Stimulated activated naive CD8-positive, alpha-beta T cell treated with anti-CD3 and anti-CD28 coated beads, Interleukin-15, amount 100 ng/mL, for 72 hours (primary cell): Measurements from ENCODE around the gene RND2.

Source experiments
- ATAC-seq: fragments of 150-1000 bp; cut with Tn5 transposase; 2 replicates; pipeline ENCODE4 v1.10.0; 2021; ENCODE audit warnings: mild to moderate bottlenecking, moderate library complexity
- DNase-seq, 2 donors: peaks; one replicate each; pipeline ENCODE4 v3.0.0; 2021 to 2022
- H3K27ac Mint-ChIP-seq, 2 donors: one replicate each; pipeline ENCODE4 v1.8.0; 2022; ENCODE audit warnings: mild to moderate bottlenecking in 2 of 2, mixed read lengths in 2 of 2, moderate library complexity in 2 of 2
- H3K27me3 Mint-ChIP-seq: one replicate; pipeline ENCODE4 v1.8.0; 2022; ENCODE audit warnings: mixed read lengths
- H3K4me1 Mint-ChIP-seq: one replicate; pipeline ENCODE4 v1.8.0; 2022; ENCODE audit warnings: mild to moderate bottlenecking, mixed read lengths
- H3K4me3 Mint-ChIP-seq, 2 donors: one replicate each; pipeline ENCODE4 v1.8.0; 2022; ENCODE audit warnings: mild to moderate bottlenecking in 2 of 2, mixed read lengths in 2 of 2, moderate library complexity in 1 of 2
- H3K9me3 Mint-ChIP-seq, 2 donors: one replicate each; pipeline ENCODE4 v1.8.0; 2022; ENCODE audit warnings: mixed read lengths in 2 of 2

The RND2 gene

DNA sequence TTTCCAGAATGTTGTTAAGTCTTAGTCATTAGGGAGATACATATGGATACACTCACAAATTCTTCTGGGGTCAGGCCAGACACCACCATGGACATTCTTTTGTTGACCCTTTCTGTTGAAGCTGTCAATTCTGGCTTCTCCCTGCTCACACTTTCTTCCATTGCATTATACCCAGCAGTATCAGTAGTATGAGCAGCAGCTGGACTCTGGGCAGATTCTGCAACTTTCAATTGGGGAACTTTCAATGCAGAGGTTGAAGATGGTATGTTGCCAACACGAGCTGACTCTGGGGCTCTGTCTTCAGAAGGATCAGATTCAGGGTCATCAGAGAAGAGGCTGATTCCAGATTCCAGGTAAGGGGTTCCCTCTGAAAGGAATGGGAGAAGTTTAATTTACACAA is 45.8 kb downstream of the RND2 start:
- no peaks in the 10 kb centered on the region for H3K9me3 Mint-ChIP-seq
- ATAC-seq (no peak), DNase-seq (no peak)
- no peak overlapping the region for H3K4me3 Mint-ChIP-seq
- no peaks in the 10 kb centered on the region for H3K4me1 Mint-ChIP-seq
- H3K27me3 Mint-ChIP-seq: no peaks in the 10 kb centered on the region
- H3K27ac Mint-ChIP-seq: no peak overlapping the region

DNA sequence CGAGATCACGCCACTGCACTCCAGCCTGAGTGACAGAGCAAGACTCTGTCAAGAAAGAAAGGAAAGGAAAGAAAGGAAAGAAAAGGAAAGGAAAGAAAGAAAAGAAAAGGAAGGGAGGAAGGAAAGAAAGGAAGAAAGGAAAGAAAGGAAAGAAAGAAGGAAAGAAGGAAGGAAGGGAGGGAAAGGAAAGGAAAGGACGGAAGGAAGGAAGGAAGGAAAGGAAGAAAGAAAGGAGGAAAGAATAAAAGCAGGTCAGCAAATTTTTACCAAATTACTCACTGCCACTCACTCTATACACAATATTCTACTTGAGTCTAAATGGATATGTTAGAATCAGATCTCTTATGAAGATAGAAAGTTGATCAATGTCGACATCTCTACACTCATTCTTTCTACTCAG is 49.8 kb downstream of the RND2 start:
- DNase-seq: no peak
- no peaks in the 10 kb centered on the region for H3K4me1 Mint-ChIP-seq
- no peak overlapping the region for H3K4me3 Mint-ChIP-seq
- peak overlapping the region in 1 of 2 donors; percentile 0 for H3K27ac Mint-ChIP-seq
- no peaks in the 10 kb centered on the region for H3K9me3 Mint-ChIP-seq
- no peak for ATAC-seq
- H3K27me3 Mint-ChIP-seq: no peaks in the 10 kb centered on the region

DNA sequence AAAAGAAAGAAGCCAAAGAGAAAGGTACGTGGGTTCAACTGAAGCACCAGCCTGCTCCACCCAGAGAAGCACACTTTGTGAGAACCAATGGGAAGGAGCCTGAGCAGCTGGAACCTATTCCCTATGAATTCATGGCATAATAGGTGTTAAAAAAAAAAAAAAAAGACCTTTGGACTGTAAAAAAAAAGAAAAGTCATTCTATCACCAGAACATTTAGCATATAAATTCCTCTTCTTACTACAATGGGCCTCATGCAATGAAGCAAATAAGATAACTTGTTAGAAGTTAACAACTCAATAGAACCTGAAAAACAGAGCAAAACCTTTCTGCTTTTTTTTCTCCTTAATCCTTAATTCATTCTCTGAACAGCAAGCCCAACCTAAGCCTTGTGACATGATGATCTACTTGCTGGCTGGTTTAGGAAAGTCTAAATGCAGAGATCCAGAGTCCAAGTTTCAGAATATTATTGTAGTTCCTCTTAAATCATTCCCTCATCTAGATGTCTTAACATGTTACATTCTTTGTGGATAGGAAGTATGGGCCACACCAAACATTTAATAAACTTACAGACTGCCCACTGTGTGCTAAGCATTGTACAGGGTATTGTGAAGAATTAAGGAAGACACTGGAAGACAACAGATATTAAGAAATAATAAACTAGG is 54.7 kb downstream of the RND2 start:
- Mint-ChIP-seq H3K27ac (no peak overlapping the region), H3K4me1 (no peaks in the 10 kb centered on the region), H3K4me3 (no peak overlapping the region), H3K27me3 (no peaks in the 10 kb centered on the region), H3K9me3 (no peaks in the 10 kb centered on the region)
- ATAC-seq (no peak), DNase-seq (no peak)
